Measurements from ENCODE around the gene DLX4. TPM values are rescaled to one million over a fixed set of nuclear protein-coding genes. Genes with fewer than 3 reads are reported as not detected.

Gene DLX4
- total and polyA plus RNA-seq, 9 donors: 0.10 TPM; not detected in 8

DNA sequence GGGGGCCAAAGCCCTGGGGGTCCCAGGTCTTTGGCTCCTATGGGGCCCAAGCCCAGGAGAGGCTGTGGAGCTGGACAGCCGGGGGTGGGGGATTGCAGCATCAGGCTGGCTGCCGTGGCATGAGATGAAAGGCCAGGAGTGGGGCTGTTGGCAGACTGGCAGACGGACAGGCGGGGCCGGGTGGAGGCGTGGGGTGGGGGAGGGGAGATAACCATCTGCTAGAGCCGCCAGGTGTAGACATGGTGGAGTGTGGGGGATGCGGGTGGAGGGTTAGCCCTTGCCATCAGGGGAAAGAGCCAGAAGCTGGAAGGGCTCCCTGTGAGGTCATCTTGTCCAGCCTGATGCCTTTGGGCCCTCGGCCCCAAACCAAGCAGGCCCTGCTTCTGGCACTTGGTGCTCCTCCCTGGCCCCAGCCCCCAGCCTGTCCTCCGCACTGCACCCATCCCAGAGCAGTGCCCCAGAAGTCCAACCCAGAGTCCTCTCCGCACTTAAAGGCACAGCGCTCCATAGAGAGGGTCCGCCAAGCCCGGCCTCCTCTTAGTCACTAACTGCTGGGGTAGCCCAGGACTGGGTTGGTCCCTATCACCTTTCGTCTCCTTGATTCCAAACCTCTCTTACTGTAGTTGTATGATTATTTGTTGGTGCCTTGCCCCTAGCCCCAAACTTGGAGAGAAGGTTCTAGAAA is 33.3 kb upstream of the DLX4 start:
- H3K27ac ChIP-seq: no peak overlapping the region
- H3K36me3 ChIP-seq: no peaks in the 10 kb centered on the region
- H3K9me3 ChIP-seq: no peaks in the 10 kb centered on the region
- TF ChIP-seq POLR2A (IDR thresholded peaks at IDR 0.05): no peak
- no peak for TF ChIP-seq EP300 (IDR thresholded peaks at IDR 0.05)
- TF ChIP-seq, protein P1, sequence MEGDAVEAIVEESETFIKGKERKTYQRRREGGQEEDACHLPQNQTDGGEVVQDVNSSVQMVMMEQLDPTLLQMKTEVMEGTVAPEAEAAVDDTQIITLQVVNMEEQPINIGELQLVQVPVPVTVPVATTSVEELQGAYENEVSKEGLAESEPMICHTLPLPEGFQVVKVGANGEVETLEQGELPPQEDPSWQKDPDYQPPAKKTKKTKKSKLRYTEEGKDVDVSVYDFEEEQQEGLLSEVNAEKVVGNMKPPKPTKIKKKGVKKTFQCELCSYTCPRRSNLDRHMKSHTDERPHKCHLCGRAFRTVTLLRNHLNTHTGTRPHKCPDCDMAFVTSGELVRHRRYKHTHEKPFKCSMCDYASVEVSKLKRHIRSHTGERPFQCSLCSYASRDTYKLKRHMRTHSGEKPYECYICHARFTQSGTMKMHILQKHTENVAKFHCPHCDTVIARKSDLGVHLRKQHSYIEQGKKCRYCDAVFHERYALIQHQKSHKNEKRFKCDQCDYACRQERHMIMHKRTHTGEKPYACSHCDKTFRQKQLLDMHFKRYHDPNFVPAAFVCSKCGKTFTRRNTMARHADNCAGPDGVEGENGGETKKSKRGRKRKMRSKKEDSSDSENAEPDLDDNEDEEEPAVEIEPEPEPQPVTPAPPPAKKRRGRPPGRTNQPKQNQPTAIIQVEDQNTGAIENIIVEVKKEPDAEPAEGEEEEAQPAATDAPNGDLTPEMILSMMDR (IDR thresholded peaks at IDR 0.05): no peak
- no peak for DNase-seq
- intact Hi-C loops (cut with DNase I): no loop called here
- H3K27me3 ChIP-seq: no peaks in the 10 kb centered on the region
- no peaks in the 10 kb centered on the region for H3K4me1 ChIP-seq (ENCODE audit: insufficient read depth)
- 74 to 77% (median 77%) methylated on average over 14 to 15 of the region's 15 CpGs for WGBS, 3 donors
- H3K4me3 ChIP-seq: no peak overlapping the region

DNA sequence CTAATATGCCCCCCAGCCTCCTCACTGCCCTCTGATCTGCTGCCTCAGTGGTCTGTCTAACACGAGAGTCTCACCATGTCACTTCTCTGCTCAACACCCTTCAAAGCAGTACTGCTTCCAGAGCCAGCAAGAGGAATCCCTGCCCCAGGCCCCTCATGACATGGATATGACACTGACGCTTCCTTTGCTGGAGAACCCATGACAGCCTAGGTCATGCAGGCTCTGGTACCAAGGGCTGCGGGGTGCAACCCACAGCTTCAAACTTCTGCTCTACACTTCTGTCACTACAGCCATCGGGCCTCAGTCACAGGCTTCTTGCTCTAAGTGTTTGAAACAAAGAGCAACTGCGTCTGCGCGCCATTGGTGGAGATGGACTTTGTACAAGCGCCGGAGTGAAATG is 32.6 kb upstream of the DLX4 start:
- H3K4me1 ChIP-seq (ENCODE audit: insufficient read depth): no peaks in the 10 kb centered on the region
- WGBS, 3 donors: 92 to 94% (median 92%) methylated on average over 9 of the region's 9 CpGs
- no peak for DNase-seq
- H3K27ac ChIP-seq: no peak overlapping the region
- H3K9me3 ChIP-seq: no peaks in the 10 kb centered on the region
- H3K4me3 ChIP-seq: no peak overlapping the region
- TF ChIP-seq POLR2A (IDR thresholded peaks at IDR 0.05) (no peak), EP300 (IDR thresholded peaks at IDR 0.05) (no peak)
- TF ChIP-seq, protein P1 (IDR thresholded peaks at IDR 0.05): no peak
- intact Hi-C loops (cut with DNase I): no loop called here
- no peaks in the 10 kb centered on the region for H3K27me3 ChIP-seq
- H3K36me3 ChIP-seq: no peaks in the 10 kb centered on the region

DNA sequence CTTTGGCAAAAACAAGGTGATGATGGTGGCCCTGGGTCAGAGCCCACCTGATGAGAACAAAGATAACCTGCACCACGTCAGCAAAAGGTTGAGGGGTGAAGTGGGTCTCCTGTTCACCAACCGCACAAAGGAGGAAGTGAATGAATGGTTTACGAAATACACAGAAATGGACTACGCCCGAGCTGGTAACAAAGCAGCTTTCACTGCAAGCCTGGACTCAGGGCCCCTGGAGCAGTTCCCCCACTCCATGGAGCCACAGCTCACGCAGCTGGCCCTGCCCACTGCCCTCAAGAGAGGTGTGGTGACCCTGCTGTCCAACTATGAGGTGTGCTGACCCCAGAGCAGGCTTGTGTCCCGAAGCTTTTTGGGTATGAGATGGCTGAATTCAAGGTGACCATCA is 29.7 kb upstream of the DLX4 start:
- H3K4me3 ChIP-seq: no peak overlapping the region
- intact Hi-C loops (cut with DNase I): no loop called here
- H3K27ac ChIP-seq: no peak overlapping the region
- TF ChIP-seq EP300 (IDR thresholded peaks at IDR 0.05) (no peak), POLR2A (IDR thresholded peaks at IDR 0.05) (no peak)
- TF ChIP-seq, protein P1 (IDR thresholded peaks at IDR 0.05): no peak
- WGBS, 3 donors: 84 to 90% (median 85%) methylated on average over 7 of the region's 7 CpGs
- H3K9me3 ChIP-seq: no peaks in the 10 kb centered on the region
- no peaks in the 10 kb centered on the region for H3K36me3 ChIP-seq
- H3K27me3 ChIP-seq: no peaks in the 10 kb centered on the region
- no peak for DNase-seq
- H3K4me1 ChIP-seq (ENCODE audit: insufficient read depth): no peaks in the 10 kb centered on the region

DNA sequence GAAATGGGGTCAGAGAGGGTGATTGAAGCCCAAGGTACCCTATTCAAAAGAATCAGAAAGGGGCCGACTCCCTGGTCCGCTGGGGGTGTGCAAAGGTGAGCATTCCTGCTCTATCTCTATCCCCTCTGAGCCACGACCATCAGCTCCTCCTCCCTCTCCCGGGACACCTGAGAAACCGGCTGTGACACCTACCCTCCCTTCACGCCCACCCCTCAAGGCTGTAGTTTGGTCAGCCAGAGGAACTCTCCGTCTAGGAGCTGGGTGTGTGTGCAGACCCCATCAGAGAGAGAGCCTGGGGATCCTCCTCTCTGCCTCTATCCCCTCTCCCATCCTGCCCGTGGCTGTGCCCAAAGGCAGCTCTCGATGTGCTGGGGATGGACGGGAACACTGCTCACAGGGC is 27.6 kb upstream of the DLX4 start:
- Histone ChIP-seq H3K27ac (no peak overlapping the region), H3K27me3 (no peaks in the 10 kb centered on the region), H3K36me3 (no peaks in the 10 kb centered on the region), H3K9me3 (no peaks in the 10 kb centered on the region), H3K4me1 (ENCODE audit: insufficient read depth) (no peaks in the 10 kb centered on the region), H3K4me3 (no peak overlapping the region)
- intact Hi-C loops (cut with DNase I): no loop called here
- no peak for DNase-seq
- 59 to 66% (median 66%) methylated on average over 10 of the region's 10 CpGs for WGBS, 3 donors
- TF ChIP-seq POLR2A (IDR thresholded peaks at IDR 0.05) (no peak), EP300 (IDR thresholded peaks at IDR 0.05) (no peak)
- TF ChIP-seq, protein P1 (IDR thresholded peaks at IDR 0.05): no peak
